Lung (tissue), 12 donors: Measurements from ENCODE around the gene DCXR. TPM values are rescaled to one million over a fixed set of nuclear protein-coding genes. Genes with fewer than 3 reads are reported as not detected.

Source experiments
- ATAC-seq: fragments of 200-7000 bp; cut with Tn5 transposase; one replicate; pipeline ENCODE4 v1.9.1; 2020; ENCODE audit warnings: moderate number of reproducible peaks; ENCODE audit not compliant: insufficient read depth, low FRiP score
- DNase-seq, 3 donors: peaks; one replicate each; pipeline ENCODE4 v3.0.0-alpha.2; 2013 to 2017
- H3K27ac ChIP-seq, 2 donors: one replicate each; pipeline ENCODE4 v1.5.1; 2013; ENCODE audit warnings: mild to moderate bottlenecking in 2 of 2, moderate library complexity in 2 of 2, control low read depth in 1 of 2, inconsistent platforms in 1 of 2, low read depth in 1 of 2, low read length in 1 of 2
- H3K27me3 ChIP-seq, 3 donors: one replicate each; pipeline ENCODE4 v1.5.1; 2013; ENCODE audit warnings: low read length in 2 of 3; ENCODE audit not compliant: control insufficient read depth in 3 of 3, insufficient read depth in 3 of 3
- H3K36me3 ChIP-seq, 4 donors: one replicate each; pipeline ENCODE4 v1.5.1; 2013; ENCODE audit warnings: low read length in 4 of 4, mild to moderate bottlenecking in 1 of 4, moderate library complexity in 1 of 4; ENCODE audit not compliant: control insufficient read depth in 4 of 4, insufficient read depth in 4 of 4
- H3K4me1 ChIP-seq, 5 donors: one replicate each; pipeline ENCODE4 v1.5.1; 2013; ENCODE audit warnings: low read length in 5 of 5, mild to moderate bottlenecking in 2 of 5, moderate library complexity in 1 of 5; ENCODE audit not compliant: control insufficient read depth in 5 of 5, insufficient read depth in 5 of 5
- H3K4me3 ChIP-seq: one replicate; pipeline ENCODE4 v1.5.1; 2013; ENCODE audit warnings: mild to moderate bottlenecking, control low read depth, moderate library complexity
- H3K9ac ChIP-seq, 2 donors: one replicate each; pipeline ENCODE4 v1.5.1; 2013; ENCODE audit warnings: low read length in 2 of 2, control low read depth in 1 of 2; ENCODE audit not compliant: insufficient read depth in 1 of 2
- H3K9me3 ChIP-seq, 4 donors: one replicate each; pipeline ENCODE4 v1.5.1; 2013; ENCODE audit warnings: low read length in 3 of 4, mild to moderate bottlenecking in 1 of 4, moderate library complexity in 1 of 4; ENCODE audit not compliant: control insufficient read depth in 4 of 4, insufficient read depth in 3 of 4
- WGBS, 2 donors: extraction: QIAGEN DNeasy Blood & Tissue Kit; methylation state at CpG; one replicate each; pipeline ENCODE4 v1.1.7; 2013; 5-methylcytosine and 5-hydroxymethylcytosine counted together
- polyA plus RNA-seq, 2 donors: library from polyadenylated mRNA; stranded (reverse); fragments of 200-250 nt; gene quantifications; one replicate each; pipeline ENCODE4 v1.2.1, GENCODE V29; 2013
- total RNA-seq, 2 donors: library from RNA; depleted of rRNA in 1 of 2; stranded (reverse); fragments of >200 nt in 1 of 2; gene quantifications; one replicate each; pipeline ENCODE4 v1.2.1, GENCODE V29; 2014 to 2021
- TF ChIP-seq, protein P1 (sequence below): IDR thresholded peaks from 2 replicates; pipeline ENCODE4 v1.5.1; 2012; ENCODE audit warnings: mild to moderate bottlenecking; ENCODE audit errors: control extremely low read depth, extremely low read depth
- donor health status: control.
- donor health status: control.
- donor health status: Bipolar disorder and iron deficiency.
- donor health status: healthy.
- donor health status: DM: yes; HTN: yes; CAD: no.

The DCXR gene
- total and polyA plus RNA-seq, 4 donors = 41.6 to 246 (median 206) TPM

DNA sequence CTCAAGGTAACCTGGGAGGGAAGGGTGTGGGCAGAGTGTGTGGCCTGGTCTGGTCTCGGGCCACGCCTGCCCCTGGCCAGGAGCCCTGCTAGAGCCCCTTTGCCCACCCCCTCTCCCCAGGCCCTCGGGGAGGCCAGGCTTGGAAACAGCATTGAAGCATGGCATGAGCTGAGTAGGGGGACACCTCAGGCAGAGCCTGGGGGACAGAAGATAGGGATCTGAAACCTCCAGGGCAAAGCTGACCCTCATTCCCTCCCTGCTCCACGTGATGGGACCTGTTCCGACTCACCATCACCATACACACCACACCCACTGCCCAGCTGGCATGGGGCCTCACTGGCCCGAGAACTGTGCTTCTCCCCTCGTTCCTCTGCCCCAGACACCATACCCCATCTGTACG is 11.6 kb upstream of the DCXR start:
- H3K27me3 ChIP-seq = no peaks in the 10 kb centered on the region
- TF ChIP-seq, protein P1, sequence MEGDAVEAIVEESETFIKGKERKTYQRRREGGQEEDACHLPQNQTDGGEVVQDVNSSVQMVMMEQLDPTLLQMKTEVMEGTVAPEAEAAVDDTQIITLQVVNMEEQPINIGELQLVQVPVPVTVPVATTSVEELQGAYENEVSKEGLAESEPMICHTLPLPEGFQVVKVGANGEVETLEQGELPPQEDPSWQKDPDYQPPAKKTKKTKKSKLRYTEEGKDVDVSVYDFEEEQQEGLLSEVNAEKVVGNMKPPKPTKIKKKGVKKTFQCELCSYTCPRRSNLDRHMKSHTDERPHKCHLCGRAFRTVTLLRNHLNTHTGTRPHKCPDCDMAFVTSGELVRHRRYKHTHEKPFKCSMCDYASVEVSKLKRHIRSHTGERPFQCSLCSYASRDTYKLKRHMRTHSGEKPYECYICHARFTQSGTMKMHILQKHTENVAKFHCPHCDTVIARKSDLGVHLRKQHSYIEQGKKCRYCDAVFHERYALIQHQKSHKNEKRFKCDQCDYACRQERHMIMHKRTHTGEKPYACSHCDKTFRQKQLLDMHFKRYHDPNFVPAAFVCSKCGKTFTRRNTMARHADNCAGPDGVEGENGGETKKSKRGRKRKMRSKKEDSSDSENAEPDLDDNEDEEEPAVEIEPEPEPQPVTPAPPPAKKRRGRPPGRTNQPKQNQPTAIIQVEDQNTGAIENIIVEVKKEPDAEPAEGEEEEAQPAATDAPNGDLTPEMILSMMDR = no peak
- H3K27ac ChIP-seq = no peak overlapping the region
- H3K4me1 ChIP-seq = peaks cover 0 to 24% (median 8%) of the 10 kb centered on the region in 5 donors
- no peak overlapping the region for H3K9ac ChIP-seq
- H3K4me3 ChIP-seq = no peak overlapping the region
- WGBS, 2 donors = 90 to 92% methylated on average over 8 of the region's 8 CpGs
- peaks cover 0 to 32% (median 4%) of the 10 kb centered on the region in 4 donors for H3K36me3 ChIP-seq
- ATAC-seq (no peak), DNase-seq (no peak)
- H3K9me3 ChIP-seq = no peaks in the 10 kb centered on the region

DNA sequence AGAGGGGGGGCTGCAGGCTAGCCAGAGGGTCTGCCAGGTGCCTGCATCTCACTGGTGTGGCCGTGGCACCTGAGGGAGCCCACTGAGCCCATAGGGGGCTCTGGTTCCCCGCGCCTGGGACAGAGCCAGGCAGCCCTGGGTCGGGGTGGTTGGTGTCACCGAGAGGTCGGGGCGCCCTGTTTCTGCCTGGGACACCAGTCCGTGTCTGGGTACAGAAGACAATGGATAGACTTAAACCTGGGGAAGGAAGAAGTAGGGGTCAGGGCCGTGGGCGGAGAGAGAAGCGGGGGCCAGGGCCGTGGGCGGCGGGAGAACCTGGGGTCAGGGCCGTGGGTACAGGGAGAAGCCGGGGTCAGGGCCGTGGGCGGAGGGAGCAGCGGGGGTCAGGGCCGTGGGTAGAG is 11.1 kb upstream of the DCXR start:
- H3K36me3 ChIP-seq = peaks cover 0 to 27% (median 4%) of the 10 kb centered on the region in 4 donors
- H3K9ac ChIP-seq = no peak overlapping the region
- H3K27ac ChIP-seq = no peak overlapping the region
- H3K9me3 ChIP-seq = no peaks in the 10 kb centered on the region
- H3K4me3 ChIP-seq = no peak overlapping the region
- TF ChIP-seq, protein P1 = no peak
- 89 to 93% methylated on average over 20 of the region's 20 CpGs for WGBS, 2 donors
- no peaks in the 10 kb centered on the region for H3K27me3 ChIP-seq
- ATAC-seq = no peak
- peaks cover 0 to 24% (median 8%) of the 10 kb centered on the region in 5 donors for H3K4me1 ChIP-seq
- no peak for DNase-seq

DNA sequence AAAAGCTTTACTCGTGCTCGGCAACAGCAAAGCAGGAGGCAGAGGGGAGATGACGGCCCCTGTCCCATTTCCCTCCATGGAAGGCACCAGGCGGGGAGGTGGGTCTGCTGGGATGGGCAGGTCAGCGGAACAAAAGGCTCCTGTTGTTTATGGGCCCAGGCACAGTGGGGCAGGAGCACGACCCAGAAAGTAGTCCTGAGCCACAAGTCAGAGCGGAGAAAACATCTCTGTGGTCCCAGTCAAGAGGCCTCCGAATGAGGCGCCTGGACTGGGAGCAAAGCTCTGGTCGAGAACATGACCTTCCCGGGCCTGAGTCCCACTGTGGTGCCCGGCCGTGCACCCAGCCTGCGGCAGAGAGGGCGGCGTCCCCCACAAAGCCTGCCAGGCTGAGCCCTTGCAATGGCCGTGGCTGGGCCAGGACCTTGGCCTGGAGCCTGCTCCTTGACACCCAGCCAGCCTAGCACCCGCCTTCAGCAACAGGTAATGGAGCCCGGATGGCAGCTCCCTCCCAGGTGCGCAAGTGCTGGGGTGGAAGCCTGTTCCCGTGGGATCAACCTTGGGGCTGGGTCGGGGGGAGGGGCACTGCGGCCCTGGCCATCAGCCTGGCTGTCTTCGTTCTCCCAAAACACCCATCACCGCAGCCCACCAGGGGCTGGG is 10.5 kb upstream of the DCXR start:
- no peak overlapping the region for H3K27ac ChIP-seq
- ATAC-seq (no peak), DNase-seq (no peak)
- H3K27me3 ChIP-seq = no peaks in the 10 kb centered on the region
- no peak overlapping the region for H3K4me3 ChIP-seq
- peaks cover 0 to 25% (median 4%) of the 10 kb centered on the region in 4 donors for H3K36me3 ChIP-seq
- 93 to 96% methylated on average over 25 of the region's 25 CpGs for WGBS, 2 donors
- peaks cover 0 to 20% (median 8%) of the 10 kb centered on the region in 5 donors for H3K4me1 ChIP-seq
- no peak overlapping the region for H3K9ac ChIP-seq
- no peaks in the 10 kb centered on the region for H3K9me3 ChIP-seq
- TF ChIP-seq, protein P1 = no peak
